ENCODE measurements around the gene MACIR. TPM values are rescaled to one million over a fixed set of nuclear protein-coding genes. Genes with fewer than 3 reads are reported as not detected.

MACIR gene
- total RNA-seq, 1 experiment from 2014 or later: 4.1 TPM

GRCh38 chr5:103295424-103295823 lies 36.9 kb downstream of the MACIR start:
- DNase-seq: no peak
- H3K4me1 Mint-ChIP-seq (ENCODE audit: low read depth, unreplicated experiment): no peaks in the 10 kb centered on the region
- ChIA-PET CTCF (no interaction called here), POLR2A (no interaction called here)
- no peak for TF ChIP-seq CTCF (IDR thresholded peaks at IDR 0.05; ENCODE audit: insufficient read depth in 1 of 2, low read depth in 1 of 2, low read length in 1 of 2, severe bottlenecking in 1 of 2, unreplicated experiment in 1 of 2)
- no peak overlapping the region for H3K4me3 Mint-ChIP-seq (ENCODE audit: unreplicated experiment)
- Histone ChIP-seq H3K4me3 (ENCODE audit: low read depth, low read length) (no peak overlapping the region), H3K4me1 (no peaks in the 10 kb centered on the region), H3K27me3 (replicated peaks; ENCODE audit: control insufficient read depth, insufficient read depth, low read length) (no peaks in the 10 kb centered on the region), H3K9me3 (no peaks in the 10 kb centered on the region), H3K36me3 (ENCODE audit: control insufficient read depth, insufficient read depth, low read length) (no peaks in the 10 kb centered on the region)
- no peak overlapping the region for H3K27ac Mint-ChIP-seq (ENCODE audit: unreplicated experiment)
- no peaks in the 10 kb centered on the region for H3K27me3 Mint-ChIP-seq (ENCODE audit: insufficient read depth, unreplicated experiment)
- H3K9me3 Mint-ChIP-seq (ENCODE audit: unreplicated experiment): no peaks in the 10 kb centered on the region
- BruUV-seq (replicated peaks): no TSS peak
- intact Hi-C loops (cut with micrococcal nuclease; ENCODE audit: unreplicated experiment): no loop called here
- no peaks in the 10 kb centered on the region for H3K36me3 Mint-ChIP-seq (ENCODE audit: insufficient read depth, unreplicated experiment)

- H3K4me3 Mint-ChIP-seq (ENCODE audit: unreplicated experiment): no peak overlapping the region
- BruUV-seq (replicated peaks): no TSS peak
- H3K36me3 ChIP-seq (ENCODE audit: control insufficient read depth, insufficient read depth, low read length): no peaks in the 10 kb centered on the region
- no peak for DNase-seq
- H3K4me3 ChIP-seq (ENCODE audit: low read depth, low read length): no peak overlapping the region
- intact Hi-C loops (cut with micrococcal nuclease; ENCODE audit: unreplicated experiment): no loop called here
- no peaks in the 10 kb centered on the region for H3K27me3 ChIP-seq (replicated peaks; ENCODE audit: control insufficient read depth, insufficient read depth, low read length)
- no peaks in the 10 kb centered on the region for H3K27me3 Mint-ChIP-seq (ENCODE audit: insufficient read depth, unreplicated experiment)
- no peak overlapping the region for H3K27ac Mint-ChIP-seq (ENCODE audit: unreplicated experiment)
- CTCF ChIA-PET: interaction anchor here (0.6 kb wide), 1 partner anchor 97 kb away, joined by 4 read pairs; no protein-coding TSS in a partner anchor
- H3K4me1 Mint-ChIP-seq (ENCODE audit: low read depth, unreplicated experiment): no peaks in the 10 kb centered on the region
- no peaks in the 10 kb centered on the region for H3K9me3 Mint-ChIP-seq (ENCODE audit: unreplicated experiment)
- POLR2A ChIA-PET: no interaction called here
- no peaks in the 10 kb centered on the region for H3K36me3 Mint-ChIP-seq (ENCODE audit: insufficient read depth, unreplicated experiment)
- no peaks in the 10 kb centered on the region for H3K4me1 ChIP-seq
- TF ChIP-seq CTCF (IDR thresholded peaks at IDR 0.05; ENCODE audit: insufficient read depth in 1 of 2, low read depth in 1 of 2, low read length in 1 of 2, severe bottlenecking in 1 of 2, unreplicated experiment in 1 of 2): no peak
- H3K9me3 ChIP-seq: no peaks in the 10 kb centered on the region
These were observed 37.3 kb downstream of the MACIR start for GRCh38 chr5:103295871-103296270.

GRCh38 chr5:103298117-103298516 lies 39.6 kb downstream of the MACIR start:
- H3K27me3 Mint-ChIP-seq (ENCODE audit: insufficient read depth, unreplicated experiment): no peaks in the 10 kb centered on the region
- intact Hi-C loops (cut with micrococcal nuclease; ENCODE audit: unreplicated experiment): no loop called here
- BruUV-seq (replicated peaks): no TSS peak

More at GRCh38 chr5:103298117-103298516, 39.6 kb downstream of the MACIR start:
- Histone ChIP-seq H3K9me3 (no peaks in the 10 kb centered on the region), H3K4me1 (no peaks in the 10 kb centered on the region), H3K4me3 (ENCODE audit: low read depth, low read length) (no peak overlapping the region), H3K36me3 (ENCODE audit: control insufficient read depth, insufficient read depth, low read length) (no peaks in the 10 kb centered on the region), H3K27me3 (replicated peaks; ENCODE audit: control insufficient read depth, insufficient read depth, low read length) (no peaks in the 10 kb centered on the region)
- Mint-ChIP-seq H3K27ac (ENCODE audit: unreplicated experiment) (no peak overlapping the region), H3K36me3 (ENCODE audit: insufficient read depth, unreplicated experiment) (no peaks in the 10 kb centered on the region), H3K4me3 (ENCODE audit: unreplicated experiment) (no peak overlapping the region), H3K4me1 (ENCODE audit: low read depth, unreplicated experiment) (no peaks in the 10 kb centered on the region), H3K9me3 (ENCODE audit: unreplicated experiment) (no peaks in the 10 kb centered on the region)
- DNase-seq: no peak
- no peak for TF ChIP-seq CTCF (IDR thresholded peaks at IDR 0.05; ENCODE audit: insufficient read depth in 1 of 2, low read depth in 1 of 2, low read length in 1 of 2, severe bottlenecking in 1 of 2, unreplicated experiment in 1 of 2)
- ChIA-PET POLR2A (no interaction called here), CTCF (no interaction called here)
